Measurements from ENCODE around the gene CDH11.

Gene CDH11

DNA sequence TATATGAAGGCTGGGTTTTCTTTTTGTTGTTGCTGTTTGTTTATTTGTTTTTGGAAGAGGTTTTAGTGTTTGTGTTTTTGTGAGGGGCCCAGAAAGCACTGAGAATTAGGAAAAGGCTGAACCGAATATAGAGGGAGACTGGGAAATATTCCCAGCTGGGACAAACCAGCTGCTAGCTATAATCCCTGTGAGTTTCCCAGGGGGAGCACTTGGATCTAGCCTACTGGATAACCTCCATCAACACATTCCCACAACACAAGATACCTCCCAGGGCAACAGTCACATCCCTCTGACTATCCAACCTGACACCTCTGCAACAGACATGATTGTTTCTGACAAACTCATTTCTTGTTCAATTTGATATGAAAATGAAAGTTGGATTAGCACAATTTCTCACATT is 16.7 kb downstream of the CDH11 start:
- no peak for DNase-seq (ENCODE audit: low read depth)
- TF ChIP-seq, protein P1, sequence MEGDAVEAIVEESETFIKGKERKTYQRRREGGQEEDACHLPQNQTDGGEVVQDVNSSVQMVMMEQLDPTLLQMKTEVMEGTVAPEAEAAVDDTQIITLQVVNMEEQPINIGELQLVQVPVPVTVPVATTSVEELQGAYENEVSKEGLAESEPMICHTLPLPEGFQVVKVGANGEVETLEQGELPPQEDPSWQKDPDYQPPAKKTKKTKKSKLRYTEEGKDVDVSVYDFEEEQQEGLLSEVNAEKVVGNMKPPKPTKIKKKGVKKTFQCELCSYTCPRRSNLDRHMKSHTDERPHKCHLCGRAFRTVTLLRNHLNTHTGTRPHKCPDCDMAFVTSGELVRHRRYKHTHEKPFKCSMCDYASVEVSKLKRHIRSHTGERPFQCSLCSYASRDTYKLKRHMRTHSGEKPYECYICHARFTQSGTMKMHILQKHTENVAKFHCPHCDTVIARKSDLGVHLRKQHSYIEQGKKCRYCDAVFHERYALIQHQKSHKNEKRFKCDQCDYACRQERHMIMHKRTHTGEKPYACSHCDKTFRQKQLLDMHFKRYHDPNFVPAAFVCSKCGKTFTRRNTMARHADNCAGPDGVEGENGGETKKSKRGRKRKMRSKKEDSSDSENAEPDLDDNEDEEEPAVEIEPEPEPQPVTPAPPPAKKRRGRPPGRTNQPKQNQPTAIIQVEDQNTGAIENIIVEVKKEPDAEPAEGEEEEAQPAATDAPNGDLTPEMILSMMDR (conservative IDR thresholded peaks at IDR 0.05; ENCODE audit: low read depth, low read length): no peak
- no peak overlapping the region for H3K4me3 ChIP-seq (ENCODE audit: low read length)

DNA sequence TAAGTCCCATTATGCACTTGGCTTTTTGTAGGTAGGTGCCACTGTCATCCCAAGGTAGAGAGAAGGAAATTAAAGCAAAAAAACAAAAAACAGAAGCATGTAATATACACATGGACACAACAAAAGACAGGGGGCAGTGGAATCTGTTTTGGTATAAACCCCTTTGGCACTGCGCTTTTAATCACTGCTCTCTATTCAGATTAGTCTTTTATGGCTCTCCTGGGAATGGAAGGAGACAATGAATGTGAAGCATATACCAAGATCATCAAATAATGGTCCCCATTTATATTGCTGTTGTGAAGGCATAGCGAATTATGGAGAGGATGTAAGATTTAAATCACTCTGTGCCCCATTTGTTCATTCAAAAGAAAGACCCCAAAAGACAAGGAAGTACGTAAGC is 17.4 kb downstream of the CDH11 start:
- TF ChIP-seq, protein P1 (conservative IDR thresholded peaks at IDR 0.05; ENCODE audit: low read depth, low read length): no peak
- no peak overlapping the region for H3K4me3 ChIP-seq (ENCODE audit: low read length)
- no peak for DNase-seq (ENCODE audit: low read depth)

DNA sequence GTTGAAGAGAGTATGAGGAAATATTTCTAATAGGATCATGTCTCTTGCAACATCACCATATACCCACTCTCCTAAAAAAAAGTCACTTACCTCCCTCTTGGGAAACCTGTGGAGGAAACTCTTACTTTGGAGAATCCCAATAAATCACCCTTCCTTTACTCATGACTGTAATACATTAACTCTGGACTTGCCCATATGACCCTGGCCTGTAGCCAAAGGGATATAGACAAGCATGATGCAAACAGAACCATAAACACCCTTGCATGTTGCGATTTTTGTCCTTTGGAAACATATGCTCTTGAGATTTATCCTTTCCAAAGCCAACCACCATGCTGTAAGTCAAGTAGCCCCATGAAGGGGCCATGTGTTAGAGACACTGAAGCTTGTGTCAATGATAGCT is 19.5 kb downstream of the CDH11 start:
- DNase-seq (ENCODE audit: low read depth): no peak
- H3K4me3 ChIP-seq (ENCODE audit: low read length): no peak overlapping the region
- TF ChIP-seq, protein P1 (conservative IDR thresholded peaks at IDR 0.05; ENCODE audit: low read depth, low read length): no peak

DNA sequence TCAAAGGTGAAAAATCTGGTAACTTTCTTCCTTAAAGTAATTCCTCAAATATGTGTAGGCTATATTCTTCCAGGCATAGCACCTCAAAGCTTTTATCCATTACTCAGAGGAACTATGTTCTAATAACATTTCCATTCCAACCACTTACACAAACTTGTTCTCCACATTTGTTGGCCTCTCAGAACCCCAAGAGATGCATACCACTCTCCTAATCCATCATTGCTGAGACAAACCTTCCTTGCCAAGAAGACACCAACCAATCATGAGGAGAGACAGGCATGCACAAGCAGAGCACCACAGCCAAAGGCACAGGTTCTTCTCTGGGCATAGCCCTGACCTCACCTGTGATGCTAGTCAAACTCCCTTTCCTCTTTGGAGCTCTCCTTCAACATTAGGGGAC is 20.9 kb downstream of the CDH11 start:
- TF ChIP-seq, protein P1 (conservative IDR thresholded peaks at IDR 0.05; ENCODE audit: low read depth, low read length): no peak
- H3K4me3 ChIP-seq (ENCODE audit: low read length): no peak overlapping the region
- DNase-seq (ENCODE audit: low read depth): no peak

DNA sequence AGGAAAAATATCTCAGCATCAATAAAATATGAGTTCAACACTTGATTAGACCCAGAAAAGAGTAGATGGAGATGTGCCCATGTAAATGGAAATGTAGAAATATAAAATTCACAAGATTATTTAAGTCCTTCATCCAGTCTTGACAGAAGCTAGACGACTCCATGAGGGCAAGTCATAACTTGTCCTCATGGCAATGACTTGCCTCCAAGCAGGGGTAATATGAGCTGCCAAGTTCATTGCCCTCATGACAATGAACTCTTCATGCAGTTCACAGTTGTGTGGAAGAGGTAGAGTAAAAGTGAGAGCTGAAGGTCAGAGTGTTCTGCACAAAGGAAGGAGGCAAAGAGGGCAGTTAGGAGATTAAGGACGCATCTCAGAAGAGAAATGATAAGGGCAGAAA is 22.3 kb downstream of the CDH11 start:
- no peak overlapping the region for H3K4me3 ChIP-seq (ENCODE audit: low read length)
- TF ChIP-seq, protein P1 (conservative IDR thresholded peaks at IDR 0.05; ENCODE audit: low read depth, low read length): no peak
- DNase-seq (ENCODE audit: low read depth): no peak

DNA sequence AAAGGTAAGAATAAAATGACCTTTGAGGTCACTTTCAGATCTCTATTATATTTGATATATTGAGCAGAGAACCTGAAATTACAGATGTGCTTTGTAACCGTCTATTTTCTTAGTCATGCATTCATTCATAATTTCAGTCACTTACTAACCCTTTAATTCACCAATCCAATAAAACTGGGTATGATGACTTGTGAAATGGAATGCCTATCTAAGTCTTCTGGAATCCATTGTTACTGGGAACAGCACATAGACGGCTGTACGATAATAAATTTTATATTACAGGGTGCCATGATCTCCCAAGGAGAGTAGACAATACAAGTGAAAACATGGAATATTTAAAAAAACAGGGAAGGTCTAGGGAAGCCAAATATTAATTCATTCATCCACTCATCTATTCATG is 22.9 kb downstream of the CDH11 start:
- H3K4me3 ChIP-seq (ENCODE audit: low read length): no peak overlapping the region
- TF ChIP-seq, protein P1 (conservative IDR thresholded peaks at IDR 0.05; ENCODE audit: low read depth, low read length): no peak
- no peak for DNase-seq (ENCODE audit: low read depth)

DNA sequence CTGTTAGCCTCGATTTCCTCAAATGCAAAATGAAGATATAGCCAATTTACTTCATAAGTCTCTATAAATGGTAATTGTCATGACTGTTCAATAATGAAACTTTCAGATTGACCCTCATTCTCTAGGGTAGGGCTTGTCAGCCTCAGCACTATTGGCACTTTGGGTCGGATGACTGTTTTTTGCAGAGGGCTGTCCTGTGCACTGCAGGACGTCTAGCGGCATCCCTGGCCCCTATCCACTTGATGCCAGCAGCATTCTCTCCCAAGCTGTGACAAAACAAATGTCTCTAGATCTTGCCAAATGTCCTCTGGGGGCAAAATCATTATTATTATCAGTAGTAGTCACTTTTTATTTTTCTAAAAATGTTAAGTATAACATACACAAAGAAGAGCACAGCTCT is 24.6 kb downstream of the CDH11 start:
- no peak for DNase-seq (ENCODE audit: low read depth)
- no peak overlapping the region for H3K4me3 ChIP-seq (ENCODE audit: low read length)
- TF ChIP-seq, protein P1 (conservative IDR thresholded peaks at IDR 0.05; ENCODE audit: low read depth, low read length): no peak

Measured in retinal pigment epithelial cell (primary cell).